KMS-11 (cell line): Measurements from ENCODE around the gene CACFD1.

Experiments
- H2AFZ ChIP-seq: fragments of 200-600 bp; sonication (generic); 2 replicates; pipeline ENCODE4 v1.6.1; 2016; ENCODE audit warnings: antibody characterized with exemption, mixed run types, low read depth
- H3K27ac ChIP-seq: fragments of 200-600 bp; sonication (generic); 2 replicates; pipeline ENCODE4 v1.6.1; 2016; ENCODE audit warnings: mild to moderate bottlenecking, mixed run types
- H3K27me3 ChIP-seq: fragments of 200-600 bp; sonication (generic); 2 replicates; pipeline ENCODE4 v1.6.1; 2017; ENCODE audit warnings: mild to moderate bottlenecking, low read depth, mixed run types, moderate library complexity; ENCODE audit not compliant: insufficient read depth
- H3K36me3 ChIP-seq: fragments of 200-600 bp; sonication (generic); 2 replicates; pipeline ENCODE4 v1.6.1; 2017; ENCODE audit warnings: mild to moderate bottlenecking, mixed run types; ENCODE audit not compliant: insufficient read depth
- H3K4me1 ChIP-seq: fragments of 200-600 bp; sonication (generic); 2 replicates; pipeline ENCODE4 v1.6.1; 2016; ENCODE audit warnings: mild to moderate bottlenecking, low read depth, mixed run types; ENCODE audit not compliant: poor library complexity, severe bottlenecking
- H3K4me2 ChIP-seq: fragments of 200-600 bp; sonication (generic); 2 replicates; pipeline ENCODE4 v1.7.0; 2016; ENCODE audit warnings: mild to moderate bottlenecking, mixed run types
- H3K4me3 ChIP-seq: fragments of 200-600 bp; sonication (generic); IDR thresholded peaks from 2 replicates; pipeline ENCODE4 v1.6.1; 2017; ENCODE audit warnings: low read depth, low read length, mixed read lengths; ENCODE audit not compliant: insufficient read depth
- H3K79me2 ChIP-seq: fragments of 200-600 bp; sonication (generic); 2 replicates; pipeline ENCODE4 v1.6.1; 2016; ENCODE audit warnings: low read depth, mixed run types; ENCODE audit not compliant: insufficient read depth
- H3K9ac ChIP-seq: fragments of 200-600 bp; sonication (generic); 2 replicates; pipeline ENCODE4 v1.6.1; 2016; ENCODE audit warnings: mild to moderate bottlenecking, mixed run types
- H4K20me1 ChIP-seq: fragments of 200-600 bp; sonication (generic); 2 replicates; pipeline ENCODE4 v1.6.1; 2016; ENCODE audit warnings: mild to moderate bottlenecking, mixed run types; ENCODE audit not compliant: insufficient read depth
- CTCF ChIP-seq: fragments of 200-600 bp; sonication (generic); conservative IDR thresholded peaks from 2 replicates; pipeline ENCODE4 v1.6.1; 2017; ENCODE audit warnings: low read depth, mild to moderate bottlenecking, antibody characterized with exemption, low read length, moderate library complexity, mixed read lengths

CACFD1 gene

GRCh38 chr9:133454325-133454724 is 5.5 kb upstream of the CACFD1 start:
- Histone ChIP-seq H2AFZ (no peak overlapping the region), H3K27me3 (peaks cover 82% of the 10 kb centered on the region), H3K79me2 (no peaks in the 10 kb centered on the region), H3K27ac (no peak overlapping the region), H3K4me2 (no peak overlapping the region), H4K20me1 (no peaks in the 10 kb centered on the region), H3K4me1 (no peaks in the 10 kb centered on the region), H3K36me3 (no peaks in the 10 kb centered on the region), H3K4me3 (no peak overlapping the region), H3K9ac (no peak overlapping the region)
- TF ChIP-seq CTCF = no peak

- Histone ChIP-seq H4K20me1 (no peaks in the 10 kb centered on the region), H2AFZ (no peak overlapping the region), H3K9ac (no peak overlapping the region), H3K27ac (no peak overlapping the region), H3K79me2 (no peaks in the 10 kb centered on the region), H3K27me3 (peaks cover 74% of the 10 kb centered on the region), H3K4me2 (no peak overlapping the region), H3K4me1 (no peaks in the 10 kb centered on the region), H3K36me3 (no peaks in the 10 kb centered on the region), H3K4me3 (no peak overlapping the region)
- no peak for TF ChIP-seq CTCF
Observed at GRCh38 chr9:133454943-133455673, 4.7 kb upstream of the CACFD1 start.

- Histone ChIP-seq H3K4me3 (no peak overlapping the region), H3K9ac (no peak overlapping the region)
- TF ChIP-seq CTCF = no peak
Observed at GRCh38 chr9:133455936-133456335, 3.8 kb upstream of the CACFD1 start.

GRCh38 chr9:133456409-133456808 is 3.4 kb upstream of the CACFD1 start:
- Histone ChIP-seq H3K9ac (no peak overlapping the region), H3K4me1 (no peaks in the 10 kb centered on the region), H3K4me3 (no peak overlapping the region), H3K4me2 (no peak overlapping the region), H3K27ac (no peak overlapping the region), H4K20me1 (no peaks in the 10 kb centered on the region), H3K79me2 (no peaks in the 10 kb centered on the region), H2AFZ (no peak overlapping the region), H3K27me3 (peaks cover 75% of the 10 kb centered on the region), H3K36me3 (no peaks in the 10 kb centered on the region)
- TF ChIP-seq CTCF = no peak

More at GRCh38 chr9:133455936-133456335, 3.8 kb upstream of the CACFD1 start:
- no peaks in the 10 kb centered on the region for H3K79me2 ChIP-seq
- H3K27ac ChIP-seq = no peak overlapping the region
- H2AFZ ChIP-seq = no peak overlapping the region
- H3K4me1 ChIP-seq = no peaks in the 10 kb centered on the region
- no peak overlapping the region for H3K4me2 ChIP-seq
- peaks cover 72% of the 10 kb centered on the region for H3K27me3 ChIP-seq
- no peaks in the 10 kb centered on the region for H4K20me1 ChIP-seq
- H3K36me3 ChIP-seq = no peaks in the 10 kb centered on the region
